ENCODE measurements around the gene IL7R. TPM values are rescaled to one million over a fixed set of nuclear protein-coding genes. Genes with fewer than 3 reads are reported as not detected.

IL7R gene
- total and polyA plus RNA-seq, 2 of the 4 experiments (the other 2 are of a cell fraction), result 40.7 to 71.7 TPM

GRCh38 chr5:35884191-35884769 lies 27.6 kb downstream of the IL7R start:
- intact Hi-C loops (cut with micrococcal nuclease), result loop anchor here (2.0 kb wide), 2 partner anchors 25 to 35 kb away; no protein-coding TSS in a partner anchor
- dilution Hi-C loops (cut with HindIII; ENCODE audit: low sequenced_read_pairs, unreplicated experiment), result no loop called here
- WGBS, 2 experiments (ENCODE audit: extremely low coverage in 2 of 2, insufficient read length in 1 of 2), result no CpG with 5 or more reads among the region's 1 CpG
- Histone ChIP-seq H3K9me3 (ENCODE audit: control insufficient read depth, insufficient read depth, low read length) (no peaks in the 10 kb centered on the region), H3K9ac (ENCODE audit: low read depth, low read length) (no peak overlapping the region), H3K27ac (ENCODE audit: insufficient read depth, low read length) (peak overlapping the region; percentile 59), H3K79me1 (ENCODE audit: low read depth in 1 of 2, low read length in 2 of 2) (0 out of 4 replicates have a peak, but pooled peaks cover 0 to 2% of the 10 kb centered on the region in 2 experiments), H3K14ac (replicated peaks; ENCODE audit: low read depth, low read length) (peak overlapping the region; percentile 70; the same call in 1 of the 2 replicates), H3K36me3 (ENCODE audit: control insufficient read depth, insufficient read depth, low read length) (no peaks in the 10 kb centered on the region; the same call in 1 of the 2 replicates), H3K18ac (ENCODE audit: low read depth, low read length) (peak overlapping the region; percentile 99; the same call in 1 of the 2 replicates), H2BK5ac (ENCODE audit: low read depth, low read length, poor library complexity, severe bottlenecking) (peak overlapping the region; percentile 94), H4K20me1 (ENCODE audit: insufficient read depth, low read length) (no peaks in the 10 kb centered on the region), H2AFZ (replicated peaks; ENCODE audit: low read length, poor library complexity) (no peak overlapping the region), H3K9me1 (ENCODE audit: insufficient read depth, low read length) (peaks cover 5% of the 10 kb centered on the region; the same call in 1 of the 2 replicates), H3K4me1 (ENCODE audit: control insufficient read depth, insufficient read depth, low read length) (peaks cover 6% of the 10 kb centered on the region; the same call in 1 of the 2 replicates), H3K56ac (ENCODE audit: extremely low read depth, insufficient read depth, low read length) (peak overlapping the region; percentile 45; the same call in 1 of the 2 replicates), H3K4ac (ENCODE audit: low read depth, low read length) (peak overlapping the region; percentile 96), H2AK5ac (ENCODE audit: low read depth, low read length) (peak overlapping the region; percentile 45), H2BK120ac (ENCODE audit: low read depth, low read length) (peak overlapping the region; percentile 93), H2AK9ac (replicated peaks; ENCODE audit: low read depth, low read length, poor library complexity) (no peak overlapping the region), H4K8ac (ENCODE audit: low read depth in 2 of 2, low read length in 2 of 2) (peak overlapping the region; percentile 3 to 69), H4K91ac (ENCODE audit: insufficient read depth, low read depth, low read length) (peak overlapping the region; percentile 92), H4K5ac (ENCODE audit: low read depth, low read length) (peak overlapping the region; percentile 79; the same call in 1 of the 2 replicates), H2BK15ac (ENCODE audit: low read depth, low read length) (peak overlapping the region; percentile 100; the same call in 2 of the 3 replicates), H3K4me3 (ENCODE audit: insufficient read depth, low read depth, low read length) (no peak overlapping the region), H3K27me3 (ENCODE audit: control insufficient read depth, insufficient read depth, low read length) (no peaks in the 10 kb centered on the region), H2BK20ac (ENCODE audit: low read depth, low read length) (peak overlapping the region; percentile 98), H3K4me2 (ENCODE audit: low read depth, low read length) (peak overlapping the region; percentile 15; the same call in 1 of the 2 replicates), H3K23ac (ENCODE audit: low read depth, low read length) (peak overlapping the region; percentile 25; the same call in 1 of the 2 replicates)
- in situ Hi-C loops (cut with MboI; ENCODE audit: low sequenced_read_pairs), result no loop called here
- ChIA-PET POLR2A (ENCODE audit: unreplicated experiment) (no interaction called here), CTCF (no interaction called here)
- no TSS peak for BruUV-seq (replicated peaks)
- DNase-seq (peak; percentile 90), ATAC-seq (ENCODE audit: low read depth) (peak; percentile 93)
- TF ChIP-seq CTCF (conservative IDR thresholded peaks at IDR 0.05; ENCODE audit: low read depth, low read length) (no peak), ELK1 (IDR thresholded peaks at IDR 0.05; ENCODE audit: borderline replicate concordance, low read depth, low read length) (no peak), CHD1 (IDR thresholded peaks at IDR 0.05; ENCODE audit: low read depth, low read length) (no peak), CEBPB (IDR thresholded peaks at IDR 0.05; ENCODE audit: low read depth, low read length) (0 out of 2 replicates have a peak, but pooled peaks have one; percentile 6), SMC3 (IDR thresholded peaks at IDR 0.05; ENCODE audit: low read depth, low read length) (no peak), MAFK (IDR thresholded peaks at IDR 0.05; ENCODE audit: low read depth, low read length) (no peak), NFE2L2 (IDR thresholded peaks at IDR 0.05; ENCODE audit: low read depth, low read length) (no peak), RFX5 (IDR thresholded peaks at IDR 0.05; ENCODE audit: low read depth, low read length) (no peak), BHLHE40 (IDR thresholded peaks at IDR 0.05; ENCODE audit: low read depth, low read length) (no peak), MAZ (IDR thresholded peaks at IDR 0.05; ENCODE audit: borderline replicate concordance, low read depth, low read length) (no peak; the same call in 1 of the 2 replicates), FOS (IDR thresholded peaks at IDR 0.05; ENCODE audit: low read depth, low read length) (peak; percentile 87), POLR2A (IDR thresholded peaks at IDR 0.05; ENCODE audit: low read depth, low read length) (no peak), USF2 (IDR thresholded peaks at IDR 0.05; ENCODE audit: low read depth, low read length) (no peak), RCOR1 (IDR thresholded peaks at IDR 0.05; ENCODE audit: insufficient replicate concordance, low read length) (peak; percentile 53), RAD21 (IDR thresholded peaks at IDR 0.05; ENCODE audit: low read length) (no peak)
